Kidney capillary endothelial cell (primary cell): ENCODE results near the gene CASTOR2.
"Not testable (repeated sequence)": the region's sequence is repeated elsewhere in the genome, so short reads cannot be mapped to it uniquely, and the experiment has no call there.

ENCODE experiments used
- DNase-seq: peaks from one replicate; pipeline ENCODE4 v3.0.0-alpha.2; 2018; ENCODE audit warnings: low spot score

Gene CASTOR2

GRCh38 chr7:74994869-74995543 lies 30.5 kb downstream of the CASTOR2 start:
- DNase-seq, result not testable (repeated sequence)

- not testable (repeated sequence) for DNase-seq
Measured at GRCh38 chr7:74996361-74996760, 31.9 kb downstream of the CASTOR2 start.

GRCh38 chr7:74997811-74998210 lies 33.3 kb downstream of the CASTOR2 start:
- DNase-seq, result not testable (repeated sequence)

- DNase-seq, result not testable (repeated sequence)
Measured at GRCh38 chr7:75001356-75001755, 36.9 kb downstream of the CASTOR2 start.

GRCh38 chr7:75010036-75010435 lies 45.5 kb downstream of the CASTOR2 start:
- no peak for DNase-seq

- no peak for DNase-seq
Measured at GRCh38 chr7:75017832-75018231, 53.3 kb downstream of the CASTOR2 start.

- DNase-seq, result no peak
Measured at GRCh38 chr7:75018570-75019364, 54.3 kb downstream of the CASTOR2 start.

- no peak for DNase-seq
Measured at GRCh38 chr7:75019800-75020199, 55.3 kb downstream of the CASTOR2 start.

GRCh38 chr7:75024922-75025321 lies 60.4 kb downstream of the CASTOR2 start:
- no peak for DNase-seq

GRCh38 chr7:75028299-75028698 lies 63.8 kb downstream of the CASTOR2 start:
- DNase-seq, result no peak

GRCh38 chr7:75033064-75033463 lies 68.6 kb downstream of the CASTOR2 start:
- DNase-seq, result no peak

GRCh38 chr7:75033826-75034225 lies 69.3 kb downstream of the CASTOR2 start:
- DNase-seq, result no peak

GRCh38 chr7:75038508-75038907 lies 74.0 kb downstream of the CASTOR2 start:
- no peak for DNase-seq

- DNase-seq, result peak; percentile 42
Measured at GRCh38 chr7:75039166-75039565, 74.7 kb downstream of the CASTOR2 start.

GRCh38 chr7:75039709-75040108 lies 75.2 kb downstream of the CASTOR2 start:
- no peak for DNase-seq

GRCh38 chr7:75040512-75040911 lies 76.0 kb downstream of the CASTOR2 start:
- no peak for DNase-seq

- DNase-seq, result no peak
Measured at GRCh38 chr7:75042286-75042685, 77.8 kb downstream of the CASTOR2 start.

- DNase-seq, result no peak
Measured at GRCh38 chr7:75042831-75043703, 78.6 kb downstream of the CASTOR2 start.

- DNase-seq, result no peak
Measured at GRCh38 chr7:75045881-75046280, 81.4 kb downstream of the CASTOR2 start.

GRCh38 chr7:75048435-75049379 lies 84.2 kb downstream of the CASTOR2 start:
- no peak for DNase-seq

- DNase-seq, result no peak
Measured at GRCh38 chr7:75049817-75050216, 85.3 kb downstream of the CASTOR2 start.
